GM12874 (cell line): Measurements from ENCODE around the gene SMARCD1.
A peak's percentile ranks its signal among the peaks of the same experiment; 100 is the strongest.

Experiments used
- TF ChIP-seq, protein P1 (sequence below): IDR thresholded peaks from 2 replicates; pipeline ENCODE4 v1.5.1; 2011; ENCODE audit warnings: low read depth, mild to moderate bottlenecking, control low read depth, low read length, moderate library complexity; ENCODE audit not compliant: insufficient read depth

Gene SMARCD1

DNA sequence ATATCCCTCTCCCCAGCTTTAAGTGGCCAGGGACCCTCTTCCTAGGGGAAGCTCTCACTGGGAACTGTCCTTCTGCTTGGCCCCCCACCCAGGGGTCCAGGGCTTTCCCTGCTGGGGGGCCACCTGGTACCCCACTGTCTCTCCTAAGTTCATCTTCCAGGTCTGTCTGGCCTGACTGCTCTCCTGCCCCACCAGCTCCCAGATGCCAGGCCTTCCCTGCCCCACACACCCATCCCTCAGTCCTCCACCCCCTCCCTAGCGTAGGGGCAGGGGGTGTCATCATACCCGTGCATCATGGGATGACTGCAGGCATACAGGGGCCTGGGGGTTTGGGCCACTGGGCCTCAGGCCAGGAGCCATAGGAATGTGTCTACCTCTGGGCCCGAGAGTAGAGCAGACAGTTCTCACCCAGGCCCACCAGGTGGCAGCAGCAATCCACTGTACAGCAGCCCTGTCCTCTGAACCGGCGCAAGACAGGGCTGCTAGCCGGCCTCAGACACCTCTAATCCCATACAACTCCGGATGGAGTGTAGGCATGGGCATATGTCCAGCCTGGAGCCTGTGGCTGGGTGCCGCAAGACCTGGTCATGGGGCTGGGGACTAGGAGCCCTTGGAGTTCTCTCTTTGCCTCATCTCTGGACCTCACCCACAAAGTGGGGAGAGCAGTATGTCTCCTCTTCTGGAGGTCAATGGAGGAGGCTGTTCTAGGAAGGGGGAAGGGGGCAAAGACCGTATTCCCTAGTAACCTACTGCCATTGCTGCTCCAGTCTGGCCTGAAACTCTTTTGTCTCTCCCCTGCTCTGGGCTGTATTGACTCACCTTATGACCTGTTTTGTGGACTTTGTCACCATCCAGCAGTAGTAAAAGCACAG lies 10.0 kb upstream of the SMARCD1 start:
- TF ChIP-seq, protein P1, sequence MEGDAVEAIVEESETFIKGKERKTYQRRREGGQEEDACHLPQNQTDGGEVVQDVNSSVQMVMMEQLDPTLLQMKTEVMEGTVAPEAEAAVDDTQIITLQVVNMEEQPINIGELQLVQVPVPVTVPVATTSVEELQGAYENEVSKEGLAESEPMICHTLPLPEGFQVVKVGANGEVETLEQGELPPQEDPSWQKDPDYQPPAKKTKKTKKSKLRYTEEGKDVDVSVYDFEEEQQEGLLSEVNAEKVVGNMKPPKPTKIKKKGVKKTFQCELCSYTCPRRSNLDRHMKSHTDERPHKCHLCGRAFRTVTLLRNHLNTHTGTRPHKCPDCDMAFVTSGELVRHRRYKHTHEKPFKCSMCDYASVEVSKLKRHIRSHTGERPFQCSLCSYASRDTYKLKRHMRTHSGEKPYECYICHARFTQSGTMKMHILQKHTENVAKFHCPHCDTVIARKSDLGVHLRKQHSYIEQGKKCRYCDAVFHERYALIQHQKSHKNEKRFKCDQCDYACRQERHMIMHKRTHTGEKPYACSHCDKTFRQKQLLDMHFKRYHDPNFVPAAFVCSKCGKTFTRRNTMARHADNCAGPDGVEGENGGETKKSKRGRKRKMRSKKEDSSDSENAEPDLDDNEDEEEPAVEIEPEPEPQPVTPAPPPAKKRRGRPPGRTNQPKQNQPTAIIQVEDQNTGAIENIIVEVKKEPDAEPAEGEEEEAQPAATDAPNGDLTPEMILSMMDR, result peak; percentile 95

DNA sequence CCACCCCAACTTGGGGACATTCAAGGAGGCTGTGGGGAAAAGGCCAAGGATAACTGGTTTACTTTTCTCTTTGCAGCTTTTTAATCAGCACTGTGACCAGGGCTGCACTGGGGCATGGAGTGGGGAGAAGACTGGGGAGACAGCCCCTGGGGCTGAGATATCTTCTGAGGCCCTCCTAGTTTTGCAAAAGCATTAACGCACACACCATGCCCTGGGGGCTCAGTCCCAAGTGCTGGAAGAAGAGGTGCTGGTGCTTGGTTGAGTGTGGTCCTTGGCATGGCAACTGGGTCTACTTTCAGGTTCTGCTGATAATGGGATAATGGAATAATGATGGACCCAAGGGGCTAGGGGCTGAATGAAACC lies 9.4 kb upstream of the SMARCD1 start:
- TF ChIP-seq, protein P1, result no peak

DNA sequence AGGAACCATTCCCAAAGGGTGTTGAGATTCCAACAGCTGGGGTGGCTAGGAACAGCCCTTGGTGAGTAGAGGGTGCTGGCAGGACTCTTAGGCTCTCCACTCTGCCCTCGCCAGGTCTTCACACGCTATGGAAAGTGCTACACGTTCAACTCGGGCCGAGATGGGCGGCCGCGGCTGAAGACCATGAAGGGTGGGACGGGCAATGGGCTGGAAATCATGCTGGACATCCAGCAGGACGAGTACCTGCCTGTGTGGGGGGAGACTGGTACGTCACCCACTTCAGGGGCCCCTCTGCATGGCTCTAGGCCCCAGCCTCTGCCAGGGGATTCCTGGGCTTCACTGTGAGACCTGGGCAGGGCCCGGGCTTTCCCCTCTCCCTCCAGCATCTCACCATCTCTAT lies 8.0 kb upstream of the SMARCD1 start:
- TF ChIP-seq, protein P1, result no peak

GRCh38 chr12:50078281-50078680 lies 6.9 kb upstream of the SMARCD1 start:
- TF ChIP-seq, protein P1, result no peak

DNA sequence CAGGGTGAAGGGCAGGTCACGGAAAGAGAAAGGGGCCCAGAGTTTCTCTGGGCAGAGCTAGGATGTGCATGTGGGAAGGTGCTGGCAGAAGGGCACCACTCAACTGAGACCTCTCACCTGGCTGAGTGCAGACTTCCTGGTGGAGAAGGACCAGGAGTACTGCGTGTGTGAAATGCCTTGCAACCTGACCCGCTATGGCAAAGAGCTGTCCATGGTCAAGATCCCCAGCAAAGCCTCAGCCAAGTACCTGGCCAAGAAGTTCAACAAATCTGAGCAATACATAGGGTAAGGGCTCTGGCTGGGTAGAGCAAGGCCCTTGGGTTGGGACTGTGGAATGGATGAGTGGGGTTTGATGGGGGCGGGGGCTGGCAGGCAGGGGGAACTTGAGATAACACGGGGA lies 5.4 kb upstream of the SMARCD1 start:
- TF ChIP-seq, protein P1, result no peak

DNA sequence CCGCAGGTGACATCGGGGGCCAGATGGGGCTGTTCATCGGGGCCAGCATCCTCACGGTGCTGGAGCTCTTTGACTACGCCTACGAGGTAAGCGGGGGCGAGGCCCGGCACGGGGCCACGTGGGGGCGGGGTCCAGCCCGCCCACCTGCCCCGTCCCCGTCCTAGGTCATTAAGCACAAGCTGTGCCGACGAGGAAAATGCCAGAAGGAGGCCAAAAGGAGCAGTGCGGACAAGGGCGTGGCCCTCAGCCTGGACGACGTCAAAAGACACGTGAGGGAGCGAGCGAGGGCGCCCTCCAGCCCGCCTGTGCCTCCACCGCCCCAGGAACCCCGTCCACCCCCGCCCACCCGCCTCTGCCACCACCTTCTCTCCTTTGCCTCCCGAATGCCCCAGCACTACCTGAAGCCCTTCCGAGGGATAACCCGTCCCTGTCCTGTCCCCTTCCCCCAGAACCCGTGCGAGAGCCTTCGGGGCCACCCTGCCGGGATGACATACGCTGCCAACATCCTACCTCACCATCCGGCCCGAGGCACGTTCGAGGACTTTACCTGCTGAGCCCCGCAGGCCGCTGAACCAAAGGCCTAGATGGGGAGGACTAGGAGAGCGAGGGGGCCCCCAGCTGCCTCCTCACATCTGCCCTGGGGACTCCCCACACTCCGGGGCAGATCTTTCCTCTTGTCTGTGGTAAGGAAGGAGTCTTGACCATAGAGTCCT lies 3.9 kb upstream of the SMARCD1 start:
- TF ChIP-seq, protein P1, result no peak

DNA sequence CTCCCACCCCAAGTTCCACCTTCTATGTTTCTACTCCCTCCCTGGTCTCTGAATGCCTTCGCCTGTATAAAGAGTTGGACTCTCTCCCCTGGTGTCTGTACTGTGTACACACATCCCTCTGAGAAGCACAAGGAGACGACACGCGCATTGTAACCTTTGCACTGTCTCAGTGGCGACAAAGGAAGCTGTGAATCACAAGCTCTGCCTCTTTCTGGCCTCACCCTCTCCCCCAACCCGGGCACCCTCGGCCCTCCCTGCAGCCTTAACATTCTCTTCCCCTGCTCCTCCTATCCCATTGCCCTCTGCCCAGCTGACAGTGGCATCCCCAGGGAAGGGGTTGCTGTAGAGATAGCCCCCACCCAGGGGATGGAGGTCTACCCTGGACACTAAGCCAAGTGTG lies 2.5 kb upstream of the SMARCD1 start:
- TF ChIP-seq, protein P1, result no peak
